HG02610 (cell line): Measurements from ENCODE around the gene ALAS1.
"Not testable (repeated sequence)": the region's sequence is repeated elsewhere in the genome, so short reads cannot be mapped to it uniquely, and the experiment has no call there.

Source experiments
- ATAC-seq: cut with Tn5 transposase; IDR thresholded peaks from one replicate; pipeline ENCODE4 v1.9.1; 2021; ENCODE audit warnings: mild to moderate bottlenecking, moderate library complexity; ENCODE audit not compliant: unreplicated experiment

The ALAS1 gene

DNA sequence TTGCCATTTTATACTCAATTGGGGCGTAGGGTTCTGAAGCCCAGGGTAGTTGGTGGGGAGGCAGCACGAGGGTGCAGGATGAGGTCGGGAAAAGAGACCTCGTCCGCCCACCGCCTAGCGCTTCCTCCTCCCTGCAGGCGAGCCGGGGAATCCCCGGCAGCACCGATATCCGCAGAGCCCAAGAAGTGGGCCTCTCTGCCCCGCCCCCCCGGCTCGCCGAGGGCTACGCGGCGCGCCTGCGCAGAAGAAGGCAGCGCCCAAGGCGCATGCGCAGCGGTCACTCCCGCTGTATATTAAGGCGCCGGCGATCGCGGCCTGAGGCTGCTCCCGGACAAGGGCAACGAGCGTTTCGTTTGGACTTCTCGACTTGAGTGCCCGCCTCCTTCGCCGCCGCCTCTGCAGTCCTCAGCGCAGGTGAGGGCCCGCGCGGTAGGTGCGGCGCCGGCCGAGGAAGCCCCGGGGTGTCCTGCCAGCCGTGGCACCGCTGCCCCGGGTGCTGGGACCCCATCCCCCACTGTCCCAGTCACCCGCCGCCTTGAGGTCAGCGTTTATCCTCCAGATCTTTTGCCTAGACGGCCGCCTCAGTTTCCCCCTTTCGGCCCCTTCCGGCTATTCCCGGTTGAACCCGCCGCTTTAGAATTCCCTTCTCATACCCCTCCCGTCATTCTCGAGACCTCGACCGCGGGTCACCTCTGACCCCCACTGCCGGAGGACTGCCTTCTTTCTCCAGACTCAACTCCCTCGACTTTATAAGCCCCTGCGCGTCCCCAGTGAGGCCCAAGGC lies at the start of gene ALAS1:
TSS of gene ALAS1 (plus strand) at position 319 of the 784 bp plus-strand sequence. CDS start 1,082 bp downstream, outside the sequence.
- ATAC-seq, result peak; percentile 56

DNA sequence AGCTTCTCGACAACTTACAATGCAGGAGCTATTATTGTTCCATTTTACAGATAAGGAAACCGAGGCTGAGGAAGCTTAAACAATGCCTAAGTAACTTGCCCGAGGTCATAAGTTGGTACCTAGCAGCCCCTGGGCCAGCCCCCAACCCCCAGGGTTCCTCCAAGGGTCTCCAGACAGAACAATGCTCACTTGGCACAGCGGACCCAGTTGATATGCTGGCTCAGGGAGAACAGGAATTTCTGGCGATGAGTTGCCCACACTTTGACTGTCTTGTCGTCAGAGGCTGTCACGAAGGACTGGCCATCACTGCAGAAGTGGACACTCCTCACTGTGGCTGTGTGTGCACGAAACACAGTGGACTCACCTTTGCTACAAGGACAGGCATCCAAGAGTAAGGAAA lies 48.9 kb upstream of the ALAS1 start:
- no peak for ATAC-seq

DNA sequence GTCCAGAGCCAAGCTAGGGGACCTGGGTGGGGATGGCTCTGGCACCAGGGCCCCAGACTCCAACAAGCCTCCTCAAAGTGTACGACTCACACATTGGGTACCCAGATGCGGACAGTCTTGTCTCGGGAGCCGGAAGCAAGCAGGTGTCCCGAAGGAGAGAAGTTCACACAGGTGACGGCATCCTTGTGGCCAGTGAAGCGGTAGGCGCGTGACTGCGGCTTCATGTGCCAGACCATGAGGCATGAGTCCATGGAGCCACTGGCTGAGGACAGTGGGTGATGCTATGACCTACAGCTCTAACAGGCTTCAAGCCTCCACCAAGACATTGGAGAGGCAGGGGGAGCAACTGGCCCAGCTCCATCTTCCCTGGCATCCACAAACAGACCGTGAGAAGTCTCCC lies 48.2 kb upstream of the ALAS1 start:
- ATAC-seq, result no peak

DNA sequence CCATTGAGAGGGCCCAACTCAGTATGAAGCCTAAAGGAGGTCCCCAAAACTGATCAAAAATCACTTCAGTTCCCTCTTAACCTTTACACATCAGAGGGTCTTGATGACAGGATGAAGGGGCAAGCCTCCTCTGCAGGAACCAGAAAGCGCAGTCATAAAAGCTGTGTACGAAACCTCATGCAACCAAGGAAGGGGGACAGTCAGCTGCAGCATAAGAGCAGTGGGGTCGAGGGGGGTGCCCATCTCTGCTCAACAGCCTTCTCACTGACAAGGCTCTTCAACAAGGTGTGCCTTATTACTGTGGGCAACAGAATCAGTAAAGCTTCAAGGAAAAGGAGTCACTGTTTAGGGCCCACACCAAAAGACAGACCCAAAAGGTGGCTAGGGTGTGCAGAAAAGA lies 47.6 kb upstream of the ALAS1 start:
- ATAC-seq, result no peak

DNA sequence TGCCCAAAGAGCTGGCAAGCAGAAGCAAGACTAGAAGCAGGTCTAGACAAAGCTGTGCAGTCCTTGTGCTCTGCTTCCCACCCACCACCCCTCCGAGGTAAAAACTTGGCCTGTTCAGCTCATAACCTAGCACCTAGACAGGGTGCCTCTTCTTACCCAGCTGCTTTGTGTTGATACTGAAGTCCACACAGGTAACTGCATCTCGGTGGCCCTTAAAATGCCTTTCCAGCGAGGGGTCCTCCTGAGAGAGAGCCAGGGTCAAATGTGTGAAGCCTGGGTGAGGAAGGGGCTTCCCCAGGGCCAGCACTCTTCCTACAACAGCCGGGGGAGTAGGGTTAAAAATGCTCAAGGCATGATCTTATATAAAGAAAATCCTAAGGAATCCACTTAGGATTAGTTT lies 47.1 kb upstream of the ALAS1 start:
- no peak for ATAC-seq

DNA sequence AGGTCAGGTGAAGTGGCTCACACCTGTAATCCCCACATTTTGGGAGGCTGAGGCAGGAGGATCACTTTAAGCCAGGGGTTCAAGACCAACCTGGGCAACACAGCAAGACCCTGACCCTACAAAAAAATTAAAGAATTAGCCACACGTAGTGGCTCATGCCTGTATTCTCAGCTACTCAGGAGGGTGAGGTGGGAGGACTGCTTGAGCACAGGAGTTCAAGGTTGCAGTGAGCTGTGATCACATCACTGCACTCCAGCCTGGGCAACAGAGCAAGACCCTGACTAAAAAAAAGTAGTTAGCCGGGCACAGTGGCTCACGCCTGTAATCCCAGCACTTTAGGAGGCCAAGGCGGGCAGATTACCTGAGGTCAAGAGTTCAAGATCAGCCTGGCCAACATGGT lies 46.0 kb upstream of the ALAS1 start:
- not testable (repeated sequence) for ATAC-seq

DNA sequence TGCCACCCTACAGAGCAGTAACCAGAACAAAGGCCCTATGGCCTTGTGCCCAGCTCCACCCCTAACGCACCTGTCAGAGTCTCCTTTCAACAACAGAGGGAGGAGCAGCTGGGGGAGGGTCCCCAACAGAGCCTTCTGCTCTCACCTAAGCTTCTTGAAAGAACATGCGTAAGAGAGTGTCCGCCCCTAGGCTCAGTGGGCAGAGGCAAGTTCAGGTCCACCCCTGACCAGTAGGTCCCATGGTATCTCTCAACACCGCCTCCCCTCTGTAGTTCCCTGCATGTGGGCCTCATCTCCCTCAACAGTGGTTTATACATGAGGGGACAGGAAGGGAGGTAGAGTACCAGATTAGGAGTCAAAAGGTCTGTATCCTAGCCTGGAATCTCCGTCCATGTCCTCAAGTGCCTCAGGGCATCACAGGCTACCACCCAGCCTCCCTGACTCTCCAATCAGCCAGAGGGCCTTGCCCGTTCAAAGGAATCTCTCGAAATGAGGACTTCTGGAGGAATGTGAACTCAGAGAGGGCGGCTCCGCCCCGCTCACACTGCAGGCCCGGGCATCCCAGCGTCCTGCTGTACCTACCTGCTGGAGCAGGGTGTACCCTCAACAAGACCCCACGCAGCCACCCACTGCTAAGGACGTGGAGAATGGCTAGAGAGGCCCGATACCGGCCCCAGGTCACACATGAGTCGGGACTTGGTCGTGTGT lies 44.4 kb upstream of the ALAS1 start:
- no peak for ATAC-seq

DNA sequence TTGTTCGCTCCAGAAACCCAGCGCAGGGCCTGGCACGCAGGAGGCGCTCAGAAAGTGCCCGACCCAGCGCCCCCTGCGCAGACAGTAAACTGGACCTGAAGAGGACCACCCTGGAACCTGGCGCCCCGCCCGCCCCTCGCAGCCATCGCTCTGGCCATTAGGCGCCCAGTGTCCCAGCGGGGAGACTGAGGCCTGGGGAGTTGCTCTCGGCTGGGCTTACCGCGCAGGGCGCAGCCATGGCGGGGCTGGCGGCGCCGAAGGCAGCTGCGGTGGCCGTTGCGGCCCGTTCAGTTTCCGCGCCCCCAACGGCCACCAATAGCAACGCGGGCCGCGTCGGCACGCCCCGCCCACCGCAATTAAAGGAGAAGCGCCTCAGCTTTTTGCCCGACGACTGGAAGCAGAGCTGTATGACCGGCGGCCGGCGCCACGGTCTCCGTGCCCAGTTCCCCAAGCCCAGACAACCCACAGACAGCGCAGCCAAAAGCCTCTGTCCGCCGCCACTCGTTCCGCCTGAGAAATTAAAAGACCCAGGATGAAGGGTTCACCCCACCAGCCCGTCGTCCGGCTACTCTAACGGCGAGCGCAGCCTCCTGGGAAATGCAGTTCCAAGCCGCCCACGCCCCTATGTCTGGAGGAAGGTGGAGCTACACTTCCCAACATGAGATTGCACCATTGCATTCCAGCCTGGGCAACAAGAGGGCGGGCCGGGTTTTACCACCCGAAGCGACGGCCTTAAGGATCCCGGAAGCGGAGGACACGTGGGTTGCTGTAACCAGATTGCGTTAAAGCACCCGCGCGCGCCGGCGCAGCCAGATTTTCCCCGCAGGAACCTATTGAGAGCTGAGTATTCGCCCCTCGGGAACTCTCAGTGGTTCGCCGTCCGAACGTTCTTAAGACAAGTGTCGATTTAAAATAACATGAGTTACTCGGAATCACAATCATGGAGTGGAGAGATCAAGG lies 43.5 kb upstream of the ALAS1 start, which contains the start of gene POC1A:
TSS of gene POC1A (minus strand) at position 289 of the 960 bp plus-strand sequence. CDS start at position 238, 51 bp downstream.
- peak; percentile 83 for ATAC-seq

DNA sequence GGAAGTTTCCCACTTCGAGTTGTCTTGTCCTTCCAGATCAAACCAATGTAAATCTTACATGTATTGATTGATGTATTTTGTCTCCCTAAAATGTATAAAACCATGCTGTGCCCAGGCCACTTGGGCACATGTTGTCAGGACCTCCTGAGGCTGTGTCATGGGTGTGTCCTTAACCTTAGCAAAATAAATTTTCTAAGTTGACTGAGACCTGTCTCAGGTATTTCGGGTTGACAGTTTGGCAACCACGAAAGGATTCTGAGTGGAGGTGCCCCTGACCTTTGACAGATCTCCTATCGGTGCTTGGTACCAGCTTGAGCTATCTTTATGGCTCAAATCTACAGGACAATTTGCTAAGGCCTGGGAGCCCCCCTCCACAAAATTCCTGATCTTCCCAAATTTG lies 42.0 kb upstream of the ALAS1 start:
- no peak for ATAC-seq

DNA sequence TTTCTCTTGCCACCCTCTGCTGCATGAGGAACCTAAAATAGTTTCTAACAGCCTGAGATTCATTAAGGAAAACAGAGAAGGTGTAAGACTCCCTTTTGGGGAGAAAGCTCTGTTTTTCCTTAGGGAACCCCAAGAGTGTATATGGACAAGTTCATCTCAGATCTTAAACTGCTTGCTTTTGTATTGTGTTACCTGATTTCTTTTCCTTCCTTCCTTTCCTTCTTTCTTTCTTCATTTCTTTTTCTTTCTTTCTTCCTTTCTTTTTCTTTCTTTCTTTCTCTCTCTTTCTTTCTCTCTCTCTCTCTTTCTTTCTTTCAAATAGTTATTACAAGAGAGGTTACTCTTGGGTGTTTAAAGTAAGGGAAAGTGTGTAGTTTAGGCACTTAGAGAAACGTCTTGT lies 38.5 kb upstream of the ALAS1 start:
- ATAC-seq, result no peak

DNA sequence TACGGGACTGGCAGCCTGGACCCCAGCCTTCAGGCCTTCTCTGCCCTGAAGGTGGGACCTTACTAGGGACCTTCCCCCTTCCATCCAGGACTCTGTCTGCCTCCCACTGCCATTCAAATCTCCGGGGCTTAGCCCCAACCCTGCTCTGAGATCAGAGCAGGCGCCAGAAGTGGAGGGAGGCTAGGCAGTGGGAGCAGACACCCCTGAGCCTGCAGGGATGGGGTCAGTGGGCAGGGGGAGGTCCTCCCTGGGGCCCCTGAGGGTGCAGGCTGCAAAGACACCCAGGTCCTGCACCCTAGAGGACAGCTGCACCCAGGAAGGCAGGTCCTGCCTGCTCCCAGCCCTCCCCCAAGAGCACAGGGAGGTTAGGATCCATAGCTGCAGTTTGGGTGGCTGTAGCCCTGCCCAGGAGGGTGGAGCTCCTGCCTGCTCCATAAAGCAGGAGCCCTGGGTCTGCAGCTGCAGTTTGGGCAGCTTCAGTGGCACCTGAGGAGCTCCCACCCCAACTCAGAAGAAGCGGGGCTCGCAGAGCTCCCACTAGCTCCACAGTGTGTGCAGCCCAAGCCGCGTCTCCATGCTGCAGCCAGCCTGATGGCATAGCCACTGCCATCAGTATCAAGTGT lies 35.6 kb upstream of the ALAS1 start:
- ATAC-seq, result no peak

DNA sequence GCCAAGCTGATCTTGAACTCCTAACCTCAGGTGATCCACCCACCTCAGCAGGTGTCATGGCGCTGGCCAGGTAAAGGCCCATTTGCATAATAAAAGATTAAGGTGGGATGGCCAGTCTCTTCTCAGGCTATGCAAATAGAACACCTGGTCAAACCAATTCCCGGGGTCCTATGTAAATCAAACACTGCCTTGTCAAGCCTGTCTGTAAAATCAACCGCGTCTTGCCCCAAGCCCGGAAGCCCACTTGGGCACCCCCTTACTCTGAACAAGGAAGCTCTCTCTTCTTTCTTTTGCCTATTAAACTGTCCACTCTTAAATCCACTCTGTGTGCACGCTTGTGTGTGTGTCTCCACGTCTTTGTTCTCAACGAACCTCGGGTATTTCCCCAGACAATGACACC lies 30.7 kb upstream of the ALAS1 start:
- no peak for ATAC-seq

DNA sequence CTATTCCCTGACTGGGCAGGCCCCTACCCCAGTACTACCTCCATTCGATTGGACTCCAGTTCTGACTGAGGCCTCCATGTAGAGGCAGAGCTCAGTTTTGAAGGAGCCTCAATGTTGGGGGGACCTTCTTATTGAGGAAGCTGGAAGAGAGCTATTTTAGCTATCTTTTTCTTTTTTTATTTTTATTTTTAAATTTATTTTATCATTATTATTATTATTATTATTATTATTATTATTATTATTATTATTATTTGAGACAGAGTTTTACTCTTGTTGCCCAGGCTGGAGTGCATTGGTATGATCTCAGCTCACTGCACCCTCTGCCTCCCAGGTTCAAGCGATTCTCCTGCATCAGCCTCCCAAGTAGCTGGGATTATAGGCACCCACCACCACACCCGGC lies 27.7 kb upstream of the ALAS1 start:
- not testable (repeated sequence) for ATAC-seq

DNA sequence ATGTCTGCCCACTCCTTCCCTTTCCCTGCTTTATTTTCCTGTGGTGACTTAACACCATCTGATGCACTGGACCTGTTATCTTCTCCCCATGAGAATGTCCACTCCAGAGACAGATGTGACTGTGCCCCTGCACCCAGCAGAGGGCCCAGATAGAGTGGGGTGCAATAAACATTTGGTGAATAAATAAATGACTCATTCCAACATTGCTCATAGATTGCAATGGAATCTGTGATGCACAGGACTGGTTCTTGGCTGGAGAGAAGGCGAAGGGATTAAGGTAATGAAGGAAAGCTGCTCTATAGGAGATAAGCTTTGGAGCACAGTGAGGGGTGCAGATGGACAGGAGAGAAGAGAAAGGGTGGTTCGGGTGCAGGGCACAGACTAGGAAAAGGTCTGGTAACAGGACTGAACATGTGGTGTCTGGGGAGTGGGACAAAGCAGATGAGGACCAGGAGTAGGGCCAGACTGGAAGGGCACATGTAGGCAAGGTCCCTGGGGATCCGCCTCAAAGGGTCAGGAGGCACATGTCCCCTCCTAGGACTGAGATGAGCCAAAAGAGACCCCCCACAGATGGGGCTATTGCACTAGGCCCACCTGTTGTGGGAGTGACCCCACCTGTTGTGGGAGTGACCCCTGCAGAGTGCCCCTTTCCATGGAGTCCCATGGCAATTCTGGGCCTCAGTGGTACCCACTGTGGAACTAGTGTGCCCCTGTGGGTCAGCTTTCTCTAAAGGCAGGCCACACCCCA lies 26.3 kb upstream of the ALAS1 start:
- no peak for ATAC-seq

DNA sequence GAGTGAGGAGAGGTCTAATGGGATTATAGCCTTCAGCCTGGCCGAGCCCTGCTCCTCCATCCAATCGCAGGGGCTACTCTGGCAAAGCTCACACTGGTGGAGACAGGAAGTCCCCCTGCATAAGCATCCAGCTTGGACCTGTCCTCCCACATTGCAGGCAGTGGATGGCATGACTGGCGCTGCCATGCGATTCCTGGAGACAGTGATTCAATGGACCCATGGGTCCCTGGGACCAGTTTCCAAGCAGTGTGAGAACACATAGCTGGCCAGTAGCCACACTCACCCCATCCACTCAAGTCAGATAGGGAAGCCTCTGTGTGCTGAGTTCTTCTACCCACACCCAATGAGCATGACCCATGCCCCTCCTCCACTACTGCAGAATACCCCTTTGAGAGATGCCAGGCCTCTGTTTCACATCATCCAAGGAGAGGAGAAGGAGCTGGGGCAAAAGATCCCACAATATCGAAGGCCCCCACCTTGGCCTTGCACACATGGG lies 25.6 kb upstream of the ALAS1 start:
- ATAC-seq, result no peak

DNA sequence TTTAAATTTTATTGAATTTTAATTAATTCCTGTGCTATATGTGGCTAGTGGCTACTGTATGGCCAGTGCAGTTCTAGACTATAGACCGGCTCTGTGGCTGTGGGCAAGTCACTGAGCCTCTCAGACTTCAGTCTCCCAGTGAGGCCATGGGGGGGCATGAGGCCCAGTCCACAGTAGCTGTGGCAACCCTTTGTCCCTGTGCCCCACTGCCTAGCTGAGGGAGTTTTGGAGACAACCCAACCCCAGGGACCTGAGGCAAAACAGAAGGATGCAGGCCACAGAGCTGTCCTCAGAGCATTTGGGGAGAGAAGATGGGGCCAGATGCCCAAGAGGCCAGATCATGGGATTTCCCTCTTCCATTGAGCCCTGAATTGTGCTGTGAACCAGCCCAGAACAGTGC lies 24.9 kb upstream of the ALAS1 start:
- no peak for ATAC-seq

DNA sequence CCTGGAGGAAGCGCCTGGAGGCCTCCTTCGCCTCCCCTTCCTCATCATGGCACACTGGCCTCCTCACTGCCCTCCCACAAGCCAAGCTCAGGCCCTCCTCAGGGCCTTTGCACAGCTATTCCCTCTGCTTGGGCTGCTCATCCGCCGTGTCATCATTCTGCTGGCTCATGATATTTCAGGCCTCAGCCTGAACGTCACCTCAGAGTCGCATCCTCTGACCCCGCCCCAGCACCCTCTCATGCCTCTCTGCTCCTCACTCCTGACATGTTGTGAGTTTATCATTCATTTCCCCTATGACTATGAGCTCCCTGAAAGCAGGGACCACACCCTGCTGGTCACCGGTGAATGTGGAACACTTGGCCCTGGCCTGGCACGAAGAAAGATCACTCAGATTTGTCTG lies 23.1 kb upstream of the ALAS1 start:
- ATAC-seq, result no peak

DNA sequence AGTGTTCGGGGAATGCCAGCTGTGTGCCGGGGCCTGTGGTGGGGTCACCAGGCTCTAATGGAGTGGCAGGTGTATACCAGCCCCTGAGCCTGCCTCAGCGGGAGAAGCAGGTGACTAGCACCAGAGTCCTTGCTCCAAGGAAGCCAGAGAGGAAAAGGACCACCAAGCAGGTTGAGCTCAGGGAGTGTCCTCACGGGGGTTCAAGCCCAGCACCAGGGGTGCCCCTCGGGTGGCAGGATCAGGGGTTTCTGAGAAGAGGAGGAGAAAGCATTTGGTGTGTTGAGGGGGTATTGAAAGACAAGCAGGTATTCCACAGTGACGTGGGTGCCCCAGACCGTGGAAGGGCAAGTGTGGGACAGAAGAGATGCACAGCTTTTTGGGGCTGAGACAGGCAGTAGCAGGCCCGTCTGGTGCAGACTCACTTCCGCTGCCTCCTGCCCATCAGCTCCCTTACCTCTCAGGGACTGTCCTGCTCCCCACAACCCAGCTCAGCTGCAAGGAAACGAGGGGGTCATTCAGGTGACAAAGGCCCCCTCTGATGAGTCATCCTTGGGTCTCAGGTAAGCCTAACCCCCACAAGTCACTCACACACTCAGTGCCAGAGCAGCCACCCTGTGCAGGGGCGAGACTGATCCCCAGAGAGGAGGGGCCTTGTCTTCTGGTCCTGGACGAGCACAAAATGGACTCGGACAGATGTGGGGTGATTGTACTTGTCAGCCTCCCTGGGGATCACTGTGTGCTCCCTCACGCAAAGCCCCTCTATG lies 22.4 kb upstream of the ALAS1 start:
- no peak for ATAC-seq

DNA sequence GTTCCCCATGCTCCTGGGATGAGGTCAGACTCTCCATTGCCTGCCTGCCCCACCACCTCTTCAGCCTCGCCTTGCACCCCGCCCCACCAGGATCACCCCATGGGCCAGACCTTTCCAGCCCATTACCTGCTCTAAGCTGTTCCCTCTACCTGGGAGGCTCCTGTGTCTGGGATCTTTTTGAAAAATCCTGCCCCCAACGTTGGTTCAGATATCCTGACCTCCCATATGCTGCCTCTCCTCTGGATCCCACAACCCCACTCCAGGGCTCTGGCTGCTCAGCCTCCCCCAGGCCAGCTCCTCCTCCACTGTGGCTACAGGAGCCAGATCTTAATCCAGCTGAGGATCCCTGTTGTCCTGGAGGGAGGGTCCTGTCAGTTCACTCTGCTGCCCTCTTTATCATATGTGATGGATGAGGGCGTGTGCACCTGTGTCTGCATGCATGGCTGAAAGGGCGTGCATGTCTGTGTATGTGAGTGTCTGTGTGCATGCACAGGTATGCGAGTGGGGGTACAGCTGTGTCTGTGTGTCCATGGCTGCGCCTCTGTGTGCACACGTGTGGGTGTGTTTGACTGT lies 21.7 kb upstream of the ALAS1 start:
- no peak for ATAC-seq
